GM21381 (cell line): Measurements from ENCODE around the gene CDKN2B.

Experiments
- ATAC-seq: cut with Tn5 transposase; IDR thresholded peaks from one replicate; pipeline ENCODE4 v1.9.1; 2021; ENCODE audit warnings: mild to moderate bottlenecking, moderate library complexity; ENCODE audit not compliant: unreplicated experiment

Gene CDKN2B

DNA sequence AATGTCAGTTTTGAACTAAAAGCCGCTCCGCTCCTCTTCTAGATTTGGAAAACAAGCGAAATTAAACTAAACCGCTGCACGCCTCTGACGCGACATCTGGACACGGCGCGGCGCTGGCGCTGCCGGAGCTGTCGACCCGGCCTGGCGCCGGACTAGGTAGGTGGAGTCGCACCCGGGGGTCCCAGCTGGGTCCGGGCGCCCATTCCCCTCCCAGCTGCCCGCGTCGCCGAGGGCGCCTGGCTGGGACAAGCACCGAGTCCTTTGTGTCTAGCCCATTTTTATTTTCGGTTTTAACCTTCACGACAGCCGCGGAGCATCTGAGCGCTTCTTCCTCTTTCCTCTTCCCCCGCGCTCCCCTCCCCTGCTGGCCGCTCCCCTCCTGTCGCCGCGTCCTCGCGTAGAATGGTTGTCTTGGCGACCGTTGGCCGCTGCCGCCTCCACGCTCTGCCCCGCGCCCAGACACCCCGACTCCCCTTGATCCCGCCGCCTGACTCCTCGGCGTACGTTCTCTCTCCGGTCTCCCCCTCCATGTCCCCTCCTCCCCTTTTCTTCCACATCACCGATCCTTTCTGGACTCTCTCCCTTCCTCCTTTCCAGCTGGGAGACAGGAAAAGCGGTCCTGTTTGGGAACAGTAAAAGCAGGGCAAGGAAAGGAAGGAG lies 14.0 kb downstream of the CDKN2B start:
- peak; percentile 83 for ATAC-seq

DNA sequence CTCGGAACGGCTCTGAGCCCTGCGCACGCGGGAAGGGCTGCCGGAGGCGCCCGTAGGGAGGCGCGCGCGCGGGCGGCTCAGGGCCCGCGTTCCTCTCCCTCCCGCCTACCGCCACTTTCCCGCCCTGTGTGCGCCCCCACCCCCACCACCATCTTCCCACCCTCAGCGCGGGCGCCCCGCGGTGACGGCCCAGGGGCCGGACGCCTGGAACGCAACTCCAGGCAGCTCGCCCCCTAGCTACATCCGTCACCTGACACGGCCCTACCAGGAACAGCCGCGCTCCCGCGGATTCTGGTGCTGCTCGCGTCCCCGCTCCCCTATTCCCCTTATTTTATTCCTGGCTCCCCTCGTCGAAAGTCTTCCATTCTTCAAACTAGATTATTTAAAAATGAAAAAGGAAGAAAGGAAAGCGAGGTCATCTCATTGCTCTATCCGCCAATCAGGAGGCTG lies 14.5 kb downstream of the CDKN2B start, which contains the start of gene CDKN2B-AS1:
Gene CDKN2B-AS1 (plus strand): TSS at position 236 of the 450 bp plus-strand sequence.
- peak; percentile 41 for ATAC-seq

DNA sequence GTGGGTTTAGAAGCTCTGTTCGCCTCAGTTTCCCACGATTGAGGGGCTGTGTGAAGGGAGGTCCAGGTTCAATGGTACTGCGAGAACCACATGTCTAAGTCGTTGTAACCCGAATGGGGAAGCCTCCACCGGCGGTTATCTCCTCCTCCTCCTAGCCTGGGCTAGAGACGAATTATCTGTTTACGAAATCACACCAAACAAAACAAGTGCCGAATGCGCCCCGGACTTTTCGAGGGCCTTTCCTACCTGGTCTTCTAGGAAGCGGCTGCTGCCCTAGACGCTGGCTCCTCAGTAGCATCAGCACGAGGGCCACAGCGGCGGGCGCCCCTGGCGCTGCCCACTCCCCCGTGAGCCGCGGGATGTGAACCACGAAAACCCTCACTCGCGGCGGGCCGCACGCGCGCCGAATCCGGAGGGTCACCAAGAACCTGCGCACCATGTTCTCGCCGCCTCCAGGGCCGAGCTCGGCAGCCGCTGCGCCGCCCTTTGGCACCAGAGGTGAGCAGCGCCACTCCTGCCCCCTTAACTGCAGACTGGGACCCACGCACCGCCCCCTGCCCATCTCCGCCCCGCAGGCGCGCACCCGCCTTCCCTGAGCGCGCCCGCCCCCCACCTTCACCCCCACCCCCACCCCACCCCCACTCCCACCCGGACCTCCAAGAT lies 15.1 kb downstream of the CDKN2B start, which contains the start of gene CDKN2A:
Gene CDKN2A (minus strand): TSS at position 500 of the 663 bp plus-strand sequence.
- peak; percentile 34 for ATAC-seq

DNA sequence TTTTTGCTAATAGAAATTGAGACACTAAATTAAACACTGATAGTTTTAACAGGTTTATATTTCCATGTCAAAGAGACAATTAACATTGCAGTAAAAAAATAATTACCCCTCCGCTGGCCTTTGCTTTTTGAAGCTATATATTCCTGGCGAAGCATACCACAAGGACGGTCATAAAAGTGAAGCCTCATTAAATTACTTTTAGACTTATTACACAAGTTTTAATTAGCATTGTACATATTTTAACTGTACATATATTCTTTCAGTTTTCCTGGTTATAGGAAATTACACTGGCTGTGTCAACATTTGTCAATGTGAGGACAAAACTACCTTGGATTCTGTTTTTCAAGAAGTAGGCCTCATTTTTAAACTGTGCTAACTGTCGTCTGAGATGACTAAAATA lies 16.1 kb downstream of the CDKN2B start:
- ATAC-seq, result no peak

DNA sequence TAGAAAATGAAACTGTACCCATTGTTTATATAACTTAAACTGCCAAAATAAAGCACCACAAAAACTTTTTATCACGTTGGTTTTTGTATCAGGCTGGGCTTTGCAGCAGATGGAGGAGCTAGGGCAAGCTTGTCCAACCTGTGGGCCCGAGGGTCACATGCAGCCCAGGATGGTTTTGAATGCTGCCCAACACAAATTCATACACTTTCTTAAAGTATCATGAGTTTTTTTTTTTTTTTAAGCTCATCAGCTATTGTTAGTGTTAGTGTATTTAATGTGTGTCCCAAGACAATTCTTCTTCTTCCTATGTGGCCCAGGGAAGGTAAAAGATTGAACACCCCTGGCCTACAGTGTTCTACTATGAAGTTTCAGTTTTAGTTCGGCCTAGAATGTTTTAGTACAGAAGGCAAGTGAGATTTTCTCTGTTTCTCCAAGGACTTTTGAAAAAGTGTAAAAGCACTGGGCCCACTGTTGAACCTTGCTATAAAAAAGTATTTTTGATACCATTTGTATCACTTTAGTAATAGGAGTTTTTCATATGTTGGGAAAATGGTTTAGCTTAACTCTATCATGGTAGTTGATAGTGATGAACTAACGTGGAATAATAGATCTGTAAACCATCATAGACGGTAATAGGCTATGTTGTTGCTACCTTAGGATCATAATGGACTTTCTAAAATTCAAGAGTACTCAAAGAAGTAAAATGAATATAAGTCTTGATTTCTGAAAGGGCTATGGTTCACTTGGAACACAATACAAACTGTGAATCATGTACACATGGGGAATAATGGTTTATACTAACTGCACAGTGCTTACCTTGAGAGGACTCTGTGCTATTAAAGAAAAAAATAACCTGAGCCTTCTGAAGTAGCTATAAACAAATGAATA lies 17.8 kb downstream of the CDKN2B start:
- ATAC-seq, result no peak

GRCh38 chr9:21989440-21990189 lies 19.5 kb downstream of the CDKN2B start:
- no peak for ATAC-seq

- ATAC-seq, result no peak
Measured at GRCh38 chr9:21988056-21988990, 20.8 kb downstream of the CDKN2B start.

- ATAC-seq, result peak; percentile 41
Measured at GRCh38 chr9:21985964-21986667, 23.0 kb downstream of the CDKN2B start.

GRCh38 chr9:21984101-21984500 lies 25.0 kb downstream of the CDKN2B start:
- no peak for ATAC-seq

DNA sequence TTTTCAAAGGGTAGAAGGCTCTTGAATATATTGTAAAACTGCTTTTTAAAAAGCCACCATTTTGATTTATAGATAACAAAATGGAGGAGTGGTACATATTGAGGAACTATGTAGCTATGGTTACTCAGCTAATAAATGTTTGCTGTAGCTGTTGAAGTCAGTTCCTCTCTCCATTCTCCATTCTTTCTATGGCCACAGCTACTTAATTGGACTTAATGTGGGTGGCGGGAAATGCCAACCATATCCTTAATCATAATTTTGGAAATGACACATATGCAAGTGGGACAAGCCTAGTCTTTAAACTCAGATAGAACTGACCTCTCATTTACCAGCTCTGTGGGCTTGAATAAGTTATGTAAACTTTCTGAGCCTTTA lies 25.6 kb downstream of the CDKN2B start:
- ATAC-seq, result no peak

DNA sequence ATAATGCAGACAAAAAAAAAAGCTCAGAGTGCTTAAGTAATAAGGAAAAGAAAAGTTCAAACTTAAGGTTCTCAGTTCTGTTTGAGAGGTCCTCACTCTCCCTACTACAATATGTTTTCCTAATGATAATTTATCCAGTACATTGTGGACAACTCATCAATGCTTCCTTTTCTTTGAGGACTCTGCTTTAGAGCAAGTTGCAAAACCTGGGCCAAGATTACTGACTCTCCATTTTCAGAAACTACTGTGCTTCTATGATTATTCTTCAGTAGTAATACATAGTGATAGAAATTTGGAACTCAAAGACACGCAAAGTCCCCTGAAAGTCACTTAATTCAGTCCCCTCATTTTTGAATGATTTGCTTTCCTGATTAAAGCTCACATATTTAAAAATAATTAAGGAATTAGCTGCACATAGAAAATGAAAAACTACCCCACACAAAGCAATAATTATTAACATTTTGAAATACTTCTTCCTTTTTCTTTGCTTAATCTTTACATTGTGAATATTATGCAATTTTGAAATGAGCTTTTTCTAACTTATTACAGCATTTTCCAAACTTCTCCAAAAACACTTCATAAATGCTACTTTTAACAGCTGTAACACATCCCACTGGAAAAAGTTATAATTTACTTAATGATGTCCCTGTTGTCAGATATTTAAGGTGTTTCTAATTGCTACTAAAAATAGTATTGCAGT lies 26.1 kb downstream of the CDKN2B start:
- ATAC-seq, result no peak

GRCh38 chr9:21982391-21982790 lies 26.7 kb downstream of the CDKN2B start:
- no peak for ATAC-seq

DNA sequence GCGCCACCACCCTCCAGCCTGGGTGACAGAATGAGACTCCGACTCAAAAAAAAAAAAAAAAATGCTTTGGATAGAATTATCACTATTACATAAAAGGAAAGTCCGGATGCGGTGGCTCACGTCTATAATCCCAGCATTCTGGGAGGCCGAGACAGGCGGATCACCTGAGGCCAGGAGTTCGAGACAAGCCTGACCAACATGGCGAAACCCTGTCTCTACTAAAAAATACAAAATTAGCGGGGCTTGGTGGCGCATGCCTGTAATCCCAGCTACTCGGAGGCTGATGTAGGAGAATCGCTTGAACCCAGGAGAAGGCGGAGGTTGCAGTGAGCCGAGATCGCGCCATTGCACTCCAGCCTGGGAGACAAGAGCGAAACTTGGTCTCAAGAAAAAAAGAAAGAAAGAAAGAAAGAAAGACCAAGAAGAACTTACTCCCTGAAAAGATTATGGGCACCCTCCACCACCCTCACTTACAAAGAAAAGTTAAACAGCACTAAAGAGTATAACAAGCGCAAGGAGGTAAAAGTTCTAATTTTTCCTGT lies 32.7 kb downstream of the CDKN2B start:
- no peak for ATAC-seq

DNA sequence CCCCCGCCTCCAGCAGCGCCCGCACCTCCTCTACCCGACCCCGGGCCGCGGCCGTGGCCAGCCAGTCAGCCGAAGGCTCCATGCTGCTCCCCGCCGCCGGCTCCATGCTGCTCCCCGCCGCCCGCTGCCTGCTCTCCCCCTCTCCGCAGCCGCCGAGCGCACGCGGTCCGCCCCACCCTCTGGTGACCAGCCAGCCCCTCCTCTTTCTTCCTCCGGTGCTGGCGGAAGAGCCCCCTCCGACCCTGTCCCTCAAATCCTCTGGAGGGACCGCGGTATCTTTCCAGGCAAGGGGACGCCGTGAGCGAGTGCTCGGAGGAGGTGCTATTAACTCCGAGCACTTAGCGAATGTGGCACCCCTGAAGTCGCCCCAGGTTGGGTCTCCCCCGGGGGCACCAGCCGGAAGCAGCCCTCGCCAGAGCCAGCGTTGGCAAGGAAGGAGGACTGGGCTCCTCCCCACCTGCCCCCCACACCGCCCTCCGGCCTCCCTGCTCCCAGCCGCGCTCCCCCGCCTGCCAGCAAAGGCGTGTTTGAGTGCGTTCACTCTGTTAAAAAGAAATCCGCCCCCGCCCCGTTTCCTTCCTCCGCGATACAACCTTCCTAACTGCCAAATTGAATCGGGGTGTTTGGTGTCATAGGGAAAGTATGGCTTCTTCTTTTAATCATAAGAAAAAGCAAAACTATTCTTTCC lies 34.2 kb downstream of the CDKN2B start:
- ATAC-seq, result peak; percentile 61

- no peak for ATAC-seq
Measured at GRCh38 chr9:21974343-21974721, 34.8 kb downstream of the CDKN2B start.

- no peak for ATAC-seq
Measured at GRCh38 chr9:21972361-21972760, 36.7 kb downstream of the CDKN2B start.

- ATAC-seq, result no peak
Measured at GRCh38 chr9:21970800-21971640, 38.1 kb downstream of the CDKN2B start.
